ENCODE results near the gene ZBTB9. TPM values are rescaled to one million over a fixed set of nuclear protein-coding genes. Genes with fewer than 3 reads are reported as not detected.

Gene ZBTB9
- polyA plus RNA-seq, 2 of the 4 experiments (the other 2 are of a cell fraction): 6.9 to 9.9 TPM

DNA sequence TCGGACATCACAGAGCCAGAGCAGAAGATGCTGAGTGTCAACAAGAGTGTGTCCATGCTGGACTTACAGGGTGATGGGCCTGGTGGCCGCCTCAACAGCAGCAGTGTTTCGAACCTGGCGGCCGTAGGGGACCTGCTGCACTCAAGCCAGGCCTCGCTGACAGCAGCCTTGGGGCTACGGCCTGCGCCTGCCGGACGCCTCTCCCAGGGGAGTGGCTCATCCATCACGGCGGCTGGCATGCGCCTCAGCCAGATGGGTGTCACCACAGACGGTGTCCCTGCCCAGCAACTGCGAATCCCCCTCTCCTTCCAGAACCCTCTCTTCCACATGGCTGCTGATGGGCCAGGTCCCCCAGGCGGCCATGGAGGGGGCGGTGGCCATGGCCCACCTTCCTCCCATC lies 11.4 kb upstream of the ZBTB9 start:
- DNase-seq (ENCODE audit: low read depth in 1 of 2, low spot score in 1 of 2) (no peak), FAIRE-seq (no peak), ATAC-seq (no peak)
- TF ChIP-seq POLR2A (IDR thresholded peaks at IDR 0.05; ENCODE audit: low read length) (no peak), BHLHE40 (IDR thresholded peaks at IDR 0.05; ENCODE audit: low read depth, low read length) (no peak), MAZ (IDR thresholded peaks at IDR 0.05; ENCODE audit: borderline replicate concordance, low read depth, low read length) (no peak), MYC (IDR thresholded peaks at IDR 0.05; ENCODE audit: borderline replicate concordance, low read length) (no peak), ESRRA (IDR thresholded peaks at IDR 0.05; ENCODE audit: borderline replicate concordance, low read length) (no peak), RAD21 (conservative IDR thresholded peaks at IDR 0.05 in 1 of 2, IDR thresholded peaks at IDR 0.05 in 1 of 2) (no peak), HOXB13 (CRISPR knock-in tag; IDR thresholded peaks at IDR 0.05; ENCODE audit: low read depth) (no peak), EP300 (IDR thresholded peaks at IDR 0.05) (no peak), NR3C1 (IDR thresholded peaks at IDR 0.05) (no peak)
- TF ChIP-seq, protein P1, sequence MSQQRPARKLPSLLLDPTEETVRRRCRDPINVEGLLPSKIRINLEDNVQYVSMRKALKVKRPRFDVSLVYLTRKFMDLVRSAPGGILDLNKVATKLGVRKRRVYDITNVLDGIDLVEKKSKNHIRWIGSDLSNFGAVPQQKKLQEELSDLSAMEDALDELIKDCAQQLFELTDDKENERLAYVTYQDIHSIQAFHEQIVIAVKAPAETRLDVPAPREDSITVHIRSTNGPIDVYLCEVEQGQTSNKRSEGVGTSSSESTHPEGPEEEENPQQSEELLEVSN (IDR thresholded peaks at IDR 0.05; ENCODE audit: borderline replicate concordance, low read depth): no peak
- TF ChIP-seq, protein P2, sequence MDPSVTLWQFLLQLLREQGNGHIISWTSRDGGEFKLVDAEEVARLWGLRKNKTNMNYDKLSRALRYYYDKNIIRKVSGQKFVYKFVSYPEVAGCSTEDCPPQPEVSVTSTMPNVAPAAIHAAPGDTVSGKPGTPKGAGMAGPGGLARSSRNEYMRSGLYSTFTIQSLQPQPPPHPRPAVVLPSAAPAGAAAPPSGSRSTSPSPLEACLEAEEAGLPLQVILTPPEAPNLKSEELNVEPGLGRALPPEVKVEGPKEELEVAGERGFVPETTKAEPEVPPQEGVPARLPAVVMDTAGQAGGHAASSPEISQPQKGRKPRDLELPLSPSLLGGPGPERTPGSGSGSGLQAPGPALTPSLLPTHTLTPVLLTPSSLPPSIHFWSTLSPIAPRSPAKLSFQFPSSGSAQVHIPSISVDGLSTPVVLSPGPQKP (IDR thresholded peaks at IDR 0.05; ENCODE audit: low read depth, low read length): no peak
- TF ChIP-seq, protein P3, sequence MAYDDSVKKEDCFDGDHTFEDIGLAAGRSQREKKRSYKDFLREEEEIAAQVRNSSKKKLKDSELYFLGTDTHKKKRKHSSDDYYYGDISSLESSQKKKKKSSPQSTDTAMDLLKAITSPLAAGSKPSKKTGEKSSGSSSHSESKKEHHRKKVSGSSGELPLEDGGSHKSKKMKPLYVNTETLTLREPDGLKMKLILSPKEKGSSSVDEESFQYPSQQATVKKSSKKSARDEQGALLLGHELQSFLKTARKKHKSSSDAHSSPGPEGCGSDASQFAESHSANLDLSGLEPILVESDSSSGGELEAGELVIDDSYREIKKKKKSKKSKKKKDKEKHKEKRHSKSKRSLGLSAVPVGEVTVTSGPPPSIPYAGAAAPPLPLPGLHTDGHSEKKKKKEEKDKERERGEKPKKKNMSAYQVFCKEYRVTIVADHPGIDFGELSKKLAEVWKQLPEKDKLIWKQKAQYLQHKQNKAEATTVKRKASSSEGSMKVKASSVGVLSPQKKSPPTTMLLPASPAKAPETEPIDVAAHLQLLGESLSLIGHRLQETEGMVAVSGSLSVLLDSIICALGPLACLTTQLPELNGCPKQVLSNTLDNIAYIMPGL (CRISPR knock-in tag; IDR thresholded peaks at IDR 0.05; ENCODE audit: borderline replicate concordance): no peak
- TF ChIP-seq, protein P4, sequence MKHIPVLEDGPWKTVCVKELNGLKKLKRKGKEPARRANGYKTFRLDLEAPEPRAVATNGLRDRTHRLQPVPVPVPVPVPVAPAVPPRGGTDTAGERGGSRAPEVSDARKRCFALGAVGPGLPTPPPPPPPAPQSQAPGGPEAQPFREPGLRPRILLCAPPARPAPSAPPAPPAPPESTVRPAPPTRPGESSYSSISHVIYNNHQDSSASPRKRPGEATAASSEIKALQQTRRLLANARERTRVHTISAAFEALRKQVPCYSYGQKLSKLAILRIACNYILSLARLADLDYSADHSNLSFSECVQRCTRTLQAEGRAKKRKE (CRISPR knock-in tag; IDR thresholded peaks at IDR 0.05; ENCODE audit: low read depth): no peak
- 95% methylated on average over 4 of the region's 17 CpGs for WGBS (ENCODE audit: missing lambda C conversion rate)
- ChIA-PET CTCF (interaction anchor here (1.8 kb wide), 1 partner anchor 17 kb away, joined by 7 read pairs; no protein-coding TSS in a partner anchor), POLR2A (no interaction called here)
- H3K27ac ChIP-seq: no peak overlapping the region
- H3K9me3 ChIP-seq: no peaks in the 10 kb centered on the region
- no peak overlapping the region for H3K4me3 ChIP-seq
- no peaks in the 10 kb centered on the region for H3K4me1 ChIP-seq
- H3K4me2 ChIP-seq: no peak overlapping the region

DNA sequence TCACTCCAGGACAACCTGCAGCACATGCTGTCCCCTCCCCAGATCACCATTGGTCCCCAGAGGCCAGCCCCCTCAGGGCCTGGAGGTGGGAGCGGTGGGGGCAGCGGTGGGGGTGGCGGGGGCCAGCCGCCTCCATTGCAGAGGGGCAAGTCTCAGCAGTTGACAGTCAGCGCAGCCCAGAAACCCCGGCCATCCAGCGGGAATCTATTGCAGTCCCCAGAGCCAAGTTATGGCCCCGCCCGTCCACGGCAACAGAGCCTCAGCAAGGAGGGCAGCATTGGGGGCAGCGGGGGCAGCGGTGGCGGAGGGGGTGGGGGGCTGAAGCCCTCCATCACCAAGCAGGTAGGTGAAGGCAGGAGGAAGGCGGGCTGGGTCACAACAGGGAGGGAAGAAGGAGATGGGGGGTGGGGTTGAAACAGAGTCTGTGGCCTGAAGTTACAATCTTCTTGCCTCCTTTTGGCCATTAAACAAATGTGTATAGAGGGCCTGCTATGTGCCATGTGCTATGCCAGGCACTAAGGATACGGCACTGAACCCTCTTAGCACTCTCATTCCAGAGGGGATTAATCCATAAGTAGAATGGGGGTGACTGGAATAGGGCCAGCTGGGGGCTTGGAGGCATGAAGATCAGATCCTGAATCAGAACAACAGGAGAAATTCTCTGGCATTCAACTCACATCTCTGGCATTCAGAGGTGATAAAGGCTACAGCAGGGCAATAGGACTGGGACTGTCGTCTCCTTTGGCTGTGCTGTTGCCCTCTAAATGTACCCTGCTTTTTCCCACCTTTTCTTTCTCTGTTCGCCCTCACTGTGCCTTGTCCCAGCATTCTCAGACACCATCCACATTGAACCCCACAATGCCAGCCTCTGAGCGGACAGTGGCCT lies 10.5 kb upstream of the ZBTB9 start:
- CTCF ChIA-PET: interaction anchor here (0.7 kb wide), 1 partner anchor 10 kb away, joined by 3 read pairs; no protein-coding TSS in a partner anchor
- POLR2A ChIA-PET: no interaction called here

More for the DNA sequence above, 10.5 kb upstream of the ZBTB9 start:
- H3K4me1 ChIP-seq: no peaks in the 10 kb centered on the region
- DNase-seq (ENCODE audit: low read depth in 1 of 2, low spot score in 1 of 2) (no peak), FAIRE-seq (no peak), ATAC-seq (no peak)
- no peak for TF ChIP-seq TP53 (CRISPR knock-in tag; IDR thresholded peaks at IDR 0.05)
- TF ChIP-seq RARB (CRISPR knock-in tag; IDR thresholded peaks at IDR 0.05): no peak
- TF ChIP-seq RAD21 (conservative IDR thresholded peaks at IDR 0.05 in 1 of 2, IDR thresholded peaks at IDR 0.05 in 1 of 2): no peak
- no peak for TF ChIP-seq BHLHE40 (IDR thresholded peaks at IDR 0.05; ENCODE audit: low read depth, low read length)
- TF ChIP-seq MAFK (IDR thresholded peaks at IDR 0.05; ENCODE audit: partially characterized antibody): no peak
- TF ChIP-seq HEYL (CRISPR knock-in tag; IDR thresholded peaks at IDR 0.05): no peak
- no peak for TF ChIP-seq TFCP2L1 (CRISPR knock-in tag; IDR thresholded peaks at IDR 0.05)
- TF ChIP-seq, protein P1 (IDR thresholded peaks at IDR 0.05; ENCODE audit: borderline replicate concordance, low read depth): no peak
- TF ChIP-seq FOSB (CRISPR knock-in tag; IDR thresholded peaks at IDR 0.05): no peak
- TF ChIP-seq MYC (IDR thresholded peaks at IDR 0.05; ENCODE audit: borderline replicate concordance, low read length): no peak
- TF ChIP-seq KDM1A (IDR thresholded peaks at IDR 0.05; ENCODE audit: low read depth): no peak
- TF ChIP-seq JUN (IDR thresholded peaks at IDR 0.05): no peak
- TF ChIP-seq HDAC2 (IDR thresholded peaks at IDR 0.05): no peak
- no peak for TF ChIP-seq CHD4 (IDR thresholded peaks at IDR 0.05; ENCODE audit: borderline replicate concordance)
- 92% methylated on average over 5 of the region's 18 CpGs for WGBS (ENCODE audit: missing lambda C conversion rate)
- no peak overlapping the region for H3K4me3 ChIP-seq
- H3K9me3 ChIP-seq: no peaks in the 10 kb centered on the region
- H3K27ac ChIP-seq: no peak overlapping the region
- H3K4me2 ChIP-seq: no peak overlapping the region

All from A549 (cell line).